Fibroblast of lung (primary cell): ENCODE measurements around the gene COQ4. TPM values are rescaled to one million over a fixed set of nuclear protein-coding genes. Genes with fewer than 3 reads are reported as not detected.

ENCODE experiments used
- DNase-seq, 2 donors: peaks; one replicate each; pipeline versions ENCODE4 v3.0.0 to v3.0.0-alpha.2; 2010; ENCODE audit warnings: low read depth in 2 of 2
- H2AFZ ChIP-seq: 2 replicates; pipeline ENCODE4 v1.5.1; 2012; ENCODE audit warnings: low read length, control low read depth, inconsistent platforms
- H3K27ac ChIP-seq: 2 replicates; pipeline ENCODE4 v1.5.1; 2011; ENCODE audit warnings: low read length, control low read depth; ENCODE audit not compliant: insufficient read depth
- H3K27me3 ChIP-seq: 2 replicates; pipeline ENCODE4 v1.5.1; 2011; ENCODE audit warnings: mild to moderate bottlenecking, low read length; ENCODE audit not compliant: control insufficient read depth, insufficient read depth
- H3K36me3 ChIP-seq: 2 replicates; pipeline ENCODE4 v1.5.1; 2011; ENCODE audit warnings: low read length; ENCODE audit not compliant: control insufficient read depth, insufficient read depth
- H3K4me1 ChIP-seq: 2 replicates; pipeline ENCODE4 v1.5.1; 2011; ENCODE audit warnings: low read length; ENCODE audit not compliant: control insufficient read depth, insufficient read depth; ENCODE audit errors: extremely low read depth
- H3K4me2 ChIP-seq: 2 replicates; pipeline ENCODE4 v1.5.1; 2011; ENCODE audit warnings: low read length, control low read depth; ENCODE audit not compliant: insufficient read depth; ENCODE audit errors: extremely low read depth
- H3K4me3 ChIP-seq, 4 experiments: fragments of 200-600 bp in 1 of 4; sonication (generic) in 1 of 4; replicated peaks in 1 of 4; 2 replicates each; pipeline ENCODE4 v1.5.1; 2011 to 2016; ENCODE audit warnings: low read length in 4 of 4, low read depth in 3 of 4, mild to moderate bottlenecking in 3 of 4, control low read depth in 2 of 4, inconsistent platforms in 1 of 4, mixed read lengths in 1 of 4; ENCODE audit not compliant: insufficient read depth in 1 of 4; ENCODE audit errors: control extremely low read depth in 1 of 4
- H3K79me2 ChIP-seq: 2 replicates; pipeline ENCODE4 v1.5.1; 2012; ENCODE audit warnings: mild to moderate bottlenecking, low read length, inconsistent platforms; ENCODE audit not compliant: control insufficient read depth, insufficient read depth
- H3K9ac ChIP-seq: 2 replicates; pipeline ENCODE4 v1.5.1; 2011; ENCODE audit warnings: mild to moderate bottlenecking, low read length, control low read depth; ENCODE audit not compliant: insufficient read depth
- H3K9me3 ChIP-seq: 2 replicates; pipeline ENCODE4 v1.5.1; 2012; ENCODE audit warnings: low read depth, low read length; ENCODE audit not compliant: control insufficient read depth, insufficient read depth
- H4K20me1 ChIP-seq: 2 replicates; pipeline ENCODE4 v1.5.1; 2011; ENCODE audit warnings: low read length; ENCODE audit not compliant: control insufficient read depth, insufficient read depth; ENCODE audit errors: extremely low read depth
- CTCF ChIP-seq, 2 donors: IDR thresholded peaks in 1 of 2; conservative IDR thresholded peaks in 1 of 2; 1 replicate in 1 of 2; 2 replicates in 1 of 2; pipeline ENCODE4 v1.5.1; 2011 to 2012; ENCODE audit warnings: low read length in 2 of 2, control low read depth in 1 of 2, inconsistent platforms in 1 of 2, low read depth in 1 of 2, mild to moderate bottlenecking in 1 of 2
- EZH2 ChIP-seq: IDR thresholded peaks from 2 replicates; pipeline ENCODE4 v1.5.1; 2012; ENCODE audit warnings: low read length, control low read depth, mild to moderate bottlenecking; ENCODE audit errors: missing control alignments
- polyA plus RNA-seq, 2 donors: library from polyadenylated mRNA; depleted of rRNA in 1 of 2; stranded (reverse) in 1 of 2; unstranded in 1 of 2; fragments of >200 nt; gene quantifications; 2 replicates each; pipeline ENCODE4 v1.2.1, GENCODE V29; 2011 to 2012; ENCODE audit warnings: missing spikeins in 1 of 2
- total RNA-seq: library from RNA; depleted of rRNA; stranded (reverse); fragments of >200 nt; gene quantifications from 2 replicates; pipeline ENCODE4 v1.2.1, GENCODE V29; 2014

The COQ4 gene
- total and polyA plus RNA-seq, 2 donors (not counting 1 experiment from before 2014, with no cell fraction given) = 11.2 to 18.7 TPM

DNA sequence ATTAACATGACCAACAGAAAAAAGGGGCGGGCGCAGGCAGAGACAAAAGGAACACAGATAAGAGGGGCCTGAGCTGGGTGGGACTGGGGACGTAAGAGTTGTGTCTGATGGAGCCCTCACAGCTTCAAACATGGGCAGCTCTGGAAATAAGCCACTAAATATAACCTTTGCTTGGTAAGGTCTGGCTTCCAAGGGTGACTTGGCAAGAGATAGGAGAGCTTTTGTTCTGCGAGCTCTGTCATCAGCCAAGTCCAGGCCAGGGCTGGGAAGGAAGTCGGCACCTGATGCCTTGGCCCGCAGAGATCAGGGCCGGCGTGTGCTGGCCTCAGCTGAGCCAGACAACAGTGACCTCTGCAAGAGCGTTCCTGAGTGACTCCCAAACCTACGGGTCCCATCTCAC, 12.2 kb upstream of the COQ4 start:
- Histone ChIP-seq H3K9me3 (no peaks in the 10 kb centered on the region), H3K36me3 (peaks cover 12% of the 10 kb centered on the region), H3K27ac (no peak overlapping the region), H3K27me3 (no peaks in the 10 kb centered on the region), H2AFZ (no peak overlapping the region), H3K4me1 (peaks cover 4% of the 10 kb centered on the region), H3K9ac (no peak overlapping the region), H4K20me1 (no peaks in the 10 kb centered on the region), H3K4me3 (no peak overlapping the region), H3K79me2 (no peaks in the 10 kb centered on the region), H3K4me2 (no peak overlapping the region)
- DNase-seq = no peak
- no peak for TF ChIP-seq EZH2
- TF ChIP-seq CTCF (conservative IDR thresholded peaks at IDR 0.05 in 1 of 2, IDR thresholded peaks at IDR 0.05 in 1 of 2; ENCODE audit: low read depth in 1 of 2, low read length in 2 of 2) = no peak

GRCh38 chr9:128314697-128315096, 7.9 kb upstream of the COQ4 start:
- H3K36me3 ChIP-seq = peaks cover 17% of the 10 kb centered on the region
- TF ChIP-seq EZH2 (no peak), CTCF (conservative IDR thresholded peaks at IDR 0.05 in 1 of 2, IDR thresholded peaks at IDR 0.05 in 1 of 2; ENCODE audit: low read depth in 1 of 2, low read length in 2 of 2) (no peak)
- no peaks in the 10 kb centered on the region for H3K27me3 ChIP-seq
- no peaks in the 10 kb centered on the region for H4K20me1 ChIP-seq
- H3K27ac ChIP-seq = no peak overlapping the region
- no peak overlapping the region for H3K4me3 ChIP-seq
- H3K9ac ChIP-seq = no peak overlapping the region
- DNase-seq = no peak
- no peaks in the 10 kb centered on the region for H3K79me2 ChIP-seq
- no peaks in the 10 kb centered on the region for H3K4me1 ChIP-seq
- H3K4me2 ChIP-seq = no peak overlapping the region
- H3K9me3 ChIP-seq = no peaks in the 10 kb centered on the region
- H2AFZ ChIP-seq = no peak overlapping the region

DNA sequence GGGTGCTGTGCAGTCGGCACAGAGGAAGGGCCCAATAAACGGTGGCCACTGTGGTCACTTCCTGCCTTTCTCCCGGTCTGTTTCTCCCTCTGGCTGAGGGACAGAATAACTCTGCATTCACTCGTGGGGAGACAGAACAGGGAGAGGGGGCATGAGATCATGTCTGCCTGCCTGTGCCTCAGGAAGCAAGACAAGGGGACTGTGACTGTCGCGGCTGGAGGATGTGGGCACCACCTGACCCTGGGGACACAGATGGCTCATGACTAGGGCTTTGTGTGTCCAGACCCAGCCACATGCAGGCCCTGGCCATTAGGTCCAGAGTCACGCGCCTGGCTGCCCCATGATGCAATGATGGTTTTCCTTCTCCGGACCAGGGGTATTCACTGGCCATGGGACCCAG, 6.2 kb upstream of the COQ4 start:
- H2AFZ ChIP-seq = no peak overlapping the region
- DNase-seq = no peak
- peaks cover 2% of the 10 kb centered on the region for H3K79me2 ChIP-seq
- no peak overlapping the region for H3K4me3 ChIP-seq
- no peak for TF ChIP-seq EZH2
- no peak for TF ChIP-seq CTCF (conservative IDR thresholded peaks at IDR 0.05 in 1 of 2, IDR thresholded peaks at IDR 0.05 in 1 of 2; ENCODE audit: low read depth in 1 of 2, low read length in 2 of 2)
- H3K27me3 ChIP-seq = no peaks in the 10 kb centered on the region
- no peak overlapping the region for H3K4me2 ChIP-seq
- peaks cover 2% of the 10 kb centered on the region for H3K4me1 ChIP-seq
- H3K27ac ChIP-seq = no peak overlapping the region
- H3K36me3 ChIP-seq = peaks cover 6% of the 10 kb centered on the region
- H3K9ac ChIP-seq = no peak overlapping the region
- no peaks in the 10 kb centered on the region for H4K20me1 ChIP-seq
- H3K9me3 ChIP-seq = no peaks in the 10 kb centered on the region
